NT2/D1 (cell line): Measurements from ENCODE around the gene TBCK.

ENCODE experiments used
- SUZ12 ChIP-seq: IDR thresholded peaks from 2 replicates; pipeline ENCODE4 v1.6.1; 2011; ENCODE audit not compliant: insufficient read length, insufficient read depth; ENCODE audit errors: extremely low read depth
- YY1 ChIP-seq: IDR thresholded peaks from 2 replicates; pipeline ENCODE4 v1.6.1; 2011; ENCODE audit not compliant: insufficient read length, insufficient read depth
- ZNF274 ChIP-seq: IDR thresholded peaks from 2 replicates; pipeline ENCODE4 v1.6.1; 2011; ENCODE audit warnings: mild to moderate bottlenecking, low read depth, low read length

DNA sequence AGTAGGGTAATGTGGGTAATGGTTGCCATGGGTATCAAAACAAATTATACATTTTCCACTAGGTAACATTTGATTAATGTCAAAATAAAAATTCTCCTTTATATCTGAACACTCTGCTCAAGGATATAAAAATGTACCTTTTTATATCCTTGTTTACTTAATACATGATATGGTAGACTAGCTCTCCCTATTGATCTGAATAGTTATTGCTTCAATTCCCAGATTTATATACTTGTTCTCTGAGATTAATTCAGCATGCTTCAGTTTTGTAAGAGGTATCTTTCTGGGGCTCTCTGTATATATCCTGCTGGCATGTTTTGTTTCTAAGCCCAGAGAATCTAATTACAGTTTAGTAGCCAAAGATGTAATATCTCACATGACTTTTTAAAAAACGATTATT is 251.0 kb downstream of the TBCK start:
- TF ChIP-seq ZNF274: no peak
- TF ChIP-seq YY1: no peak
- TF ChIP-seq SUZ12: no peak
